Body of pancreas (tissue), 4 donors: ENCODE results near the gene AUTS2.

Experiments used
- POLR2A ChIP-seq, 3 donors: fragments of 450-650 bp; IDR thresholded peaks; one replicate each; pipeline ENCODE4 v1.6.1; 2016; ENCODE audit warnings: antibody characterized with exemption in 3 of 3, mild to moderate bottlenecking in 2 of 3
- TF ChIP-seq, protein P1 (sequence below), 7 experiments: fragments of 450-650 bp in 4 of 7; fragments of 200-600 bp in 3 of 7; sonication (generic) in 3 of 7; IDR thresholded peaks; one replicate each; pipeline ENCODE4 v1.5.1; 2016 to 2019; ENCODE audit warnings: antibody characterized with exemption in 7 of 7

GRCh38 chr7:69962186-69963065 lies 364.2 kb downstream of the AUTS2 start:
- TF ChIP-seq, protein P1, sequence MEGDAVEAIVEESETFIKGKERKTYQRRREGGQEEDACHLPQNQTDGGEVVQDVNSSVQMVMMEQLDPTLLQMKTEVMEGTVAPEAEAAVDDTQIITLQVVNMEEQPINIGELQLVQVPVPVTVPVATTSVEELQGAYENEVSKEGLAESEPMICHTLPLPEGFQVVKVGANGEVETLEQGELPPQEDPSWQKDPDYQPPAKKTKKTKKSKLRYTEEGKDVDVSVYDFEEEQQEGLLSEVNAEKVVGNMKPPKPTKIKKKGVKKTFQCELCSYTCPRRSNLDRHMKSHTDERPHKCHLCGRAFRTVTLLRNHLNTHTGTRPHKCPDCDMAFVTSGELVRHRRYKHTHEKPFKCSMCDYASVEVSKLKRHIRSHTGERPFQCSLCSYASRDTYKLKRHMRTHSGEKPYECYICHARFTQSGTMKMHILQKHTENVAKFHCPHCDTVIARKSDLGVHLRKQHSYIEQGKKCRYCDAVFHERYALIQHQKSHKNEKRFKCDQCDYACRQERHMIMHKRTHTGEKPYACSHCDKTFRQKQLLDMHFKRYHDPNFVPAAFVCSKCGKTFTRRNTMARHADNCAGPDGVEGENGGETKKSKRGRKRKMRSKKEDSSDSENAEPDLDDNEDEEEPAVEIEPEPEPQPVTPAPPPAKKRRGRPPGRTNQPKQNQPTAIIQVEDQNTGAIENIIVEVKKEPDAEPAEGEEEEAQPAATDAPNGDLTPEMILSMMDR (IDR thresholded peaks at IDR 0.05) = no peak
- no peak for TF ChIP-seq POLR2A (IDR thresholded peaks at IDR 0.05)
